Astrocyte of the spinal cord (primary cell): ENCODE results near the gene COA3.
A peak's percentile ranks its signal among the peaks of the same experiment; 100 is the strongest.

Experiments used
- DNase-seq: peaks from one replicate; pipeline ENCODE4 v3.0.0; 2011; ENCODE audit warnings: low read depth, low spot score
- H3K4me3 ChIP-seq: 2 replicates; pipeline ENCODE4 v1.5.1; 2011; ENCODE audit warnings: low read depth, mild to moderate bottlenecking, low read length, moderate library complexity
- CTCF ChIP-seq: IDR thresholded peaks from 2 replicates; pipeline ENCODE4 v1.5.1; 2012; ENCODE audit warnings: low read depth, mild to moderate bottlenecking, low read length, inconsistent platforms
- in situ Hi-C: cut with HindIII; loops from 2 replicates; pipeline ENCODE4 v1.10.0; 2017; ENCODE audit warnings: low sequenced_read_pairs

The COA3 gene

GRCh38 chr17:42832934-42833766 lies 34.6 kb upstream of the COA3 start, which contains the start of gene PSME3:
Gene PSME3, plus strand, starts transcription at chr17:42833397. Its CDS starts 235 bp downstream, at chr17:42833632.
- DNase-seq = peak; percentile 89
- in situ Hi-C loops = no loop called here
- peak within 1 kb of the TSS; percentile 100 for H3K4me3 ChIP-seq
- peak; percentile 2 for TF ChIP-seq CTCF

GRCh38 chr17:42832213-42832933 lies 33.9 kb upstream of the COA3 start:
- no peak for DNase-seq
- peak overlapping the region; percentile 100 for H3K4me3 ChIP-seq
- in situ Hi-C loops = no loop called here
- no peak for TF ChIP-seq CTCF

- no peak overlapping the region for H3K4me3 ChIP-seq
- in situ Hi-C loops = no loop called here
- no peak for DNase-seq
- TF ChIP-seq CTCF = no peak
Observed at GRCh38 chr17:42830971-42831370, 32.5 kb upstream of the COA3 start.

GRCh38 chr17:42827472-42827871 lies 29.0 kb upstream of the COA3 start:
- DNase-seq = no peak
- no peak overlapping the region for H3K4me3 ChIP-seq
- in situ Hi-C loops = no loop called here
- no peak for TF ChIP-seq CTCF

GRCh38 chr17:42821176-42821575 lies 22.7 kb upstream of the COA3 start:
- no peak for DNase-seq
- in situ Hi-C loops = no loop called here

More at GRCh38 chr17:42821176-42821575, 22.7 kb upstream of the COA3 start:
- H3K4me3 ChIP-seq = no peak overlapping the region
- no peak for TF ChIP-seq CTCF
